ENCODE measurements around the gene DCLK1.
"Not testable (repeated sequence)": the region's sequence is repeated elsewhere in the genome, so short reads cannot be mapped to it uniquely, and the experiment has no call there.

The DCLK1 gene

DNA sequence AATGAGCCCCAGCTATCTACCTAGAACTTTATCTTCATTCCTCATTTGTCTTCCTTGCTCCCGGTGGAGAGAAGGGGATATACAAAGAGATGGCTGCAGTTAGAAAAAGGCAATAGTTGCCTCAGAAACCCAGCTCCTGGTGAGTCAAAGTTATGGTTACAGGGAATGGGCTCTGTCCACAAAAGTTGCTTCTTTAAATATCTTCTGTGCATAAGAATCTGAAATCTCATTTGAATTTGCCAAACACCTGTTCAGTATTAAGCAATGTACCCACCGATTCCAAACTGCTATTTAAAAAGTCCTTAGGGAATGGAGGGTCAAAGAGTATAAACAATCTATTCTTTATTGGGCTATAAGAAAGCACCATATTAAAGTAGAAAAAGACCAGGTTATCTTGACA lies 48.4 kb downstream of the DCLK1 start:
- no peak for DNase-seq

- no peak for DNase-seq
These were observed 48.8 kb downstream of the DCLK1 start for GRCh38 chr13:36082396-36082795.

GRCh38 chr13:36076211-36076610 lies 55.0 kb downstream of the DCLK1 start:
- no peak for DNase-seq

- no peak for DNase-seq
These were observed 56.5 kb downstream of the DCLK1 start for GRCh38 chr13:36074659-36075058.

DNA sequence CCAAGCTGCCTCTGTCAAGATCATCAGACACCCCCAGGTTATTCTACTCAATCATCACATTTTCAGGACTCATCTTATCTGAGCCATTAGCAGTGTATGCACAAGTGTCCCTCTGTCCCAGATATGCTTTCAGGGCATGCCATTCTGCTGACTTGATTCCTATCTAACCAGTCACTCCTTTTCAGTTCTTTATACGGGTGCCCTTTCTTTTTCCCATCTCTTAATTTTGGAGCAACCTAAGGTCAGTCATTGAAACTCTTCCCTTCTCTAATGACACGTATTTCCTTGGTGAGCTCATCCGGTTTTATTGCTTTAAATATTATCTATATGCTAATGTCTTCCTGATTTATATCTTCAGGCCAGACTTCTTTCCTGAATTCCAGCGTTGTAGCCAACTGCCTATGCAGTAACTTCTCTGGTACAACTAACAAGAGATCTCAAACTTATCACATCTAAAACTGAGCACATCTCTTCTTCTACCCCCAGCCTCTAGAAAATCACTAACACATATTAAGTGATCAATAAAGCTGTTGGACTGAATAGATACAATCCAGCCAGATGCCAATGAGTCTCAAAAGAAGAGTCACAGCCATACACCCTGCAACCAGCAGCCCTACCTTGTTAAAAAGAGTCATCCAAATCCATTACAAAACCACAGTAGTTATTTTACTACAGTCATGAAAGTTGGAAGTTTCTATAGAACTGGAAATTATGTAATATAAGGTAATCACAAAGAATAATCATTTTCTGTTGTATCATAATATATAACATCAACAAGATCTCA lies 58.8 kb downstream of the DCLK1 start:
- DNase-seq: no peak

DNA sequence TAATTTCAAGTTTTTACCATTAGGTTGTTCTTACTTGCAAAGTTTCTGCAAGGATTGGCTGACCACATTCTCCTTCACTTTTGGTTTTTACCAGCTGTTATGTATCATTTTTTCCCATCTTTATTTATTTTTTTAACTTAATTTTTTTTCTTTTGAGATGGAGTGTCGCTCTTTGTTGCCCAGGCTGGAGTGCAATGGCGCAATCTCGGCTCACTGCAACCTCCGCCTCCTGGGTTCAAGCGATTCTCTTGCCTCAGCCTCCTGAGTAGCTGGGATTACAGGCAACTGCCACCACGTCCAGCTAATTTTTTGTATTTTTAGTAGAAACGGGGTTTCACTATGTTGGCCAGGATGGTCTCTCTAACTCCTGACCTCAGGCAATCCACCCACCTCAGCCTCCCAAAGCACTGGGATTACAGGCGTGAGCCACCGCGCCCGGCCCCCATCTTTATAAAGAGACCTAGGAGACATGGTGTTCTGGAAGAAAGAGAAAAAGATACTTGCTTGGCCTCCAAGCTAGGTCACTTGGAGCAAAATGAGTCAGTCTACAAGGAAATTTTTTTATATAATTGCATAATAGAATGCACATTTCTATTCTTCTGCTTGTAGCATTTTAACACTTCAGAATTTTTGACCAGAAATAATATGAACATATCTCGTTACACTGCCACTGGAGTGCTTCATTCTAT lies 60.5 kb downstream of the DCLK1 start:
- not testable (repeated sequence) for DNase-seq

GRCh38 chr13:36069881-36070366 lies 61.3 kb downstream of the DCLK1 start:
- DNase-seq: no peak

DNA sequence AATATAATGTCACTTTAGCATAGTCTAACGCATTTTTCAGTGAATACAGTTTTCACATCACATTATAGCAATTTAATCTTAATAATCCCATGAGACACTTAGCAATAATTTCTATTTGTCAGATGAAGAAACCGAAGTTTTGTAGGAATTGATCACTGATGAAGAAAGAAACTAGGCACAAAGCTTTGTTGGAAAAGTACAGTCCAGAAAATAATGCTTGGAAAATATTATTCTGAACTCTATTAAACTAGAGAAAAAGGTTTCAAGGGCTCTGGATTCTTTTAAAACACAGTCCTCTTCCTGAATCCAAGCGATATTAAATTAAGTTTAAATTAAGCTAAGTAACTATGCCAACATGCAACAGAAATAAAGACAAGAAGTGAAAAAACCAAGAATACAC lies 62.2 kb downstream of the DCLK1 start:
- DNase-seq: no peak

GRCh38 chr13:36068566-36068965 lies 62.6 kb downstream of the DCLK1 start:
- no peak for DNase-seq

DNA sequence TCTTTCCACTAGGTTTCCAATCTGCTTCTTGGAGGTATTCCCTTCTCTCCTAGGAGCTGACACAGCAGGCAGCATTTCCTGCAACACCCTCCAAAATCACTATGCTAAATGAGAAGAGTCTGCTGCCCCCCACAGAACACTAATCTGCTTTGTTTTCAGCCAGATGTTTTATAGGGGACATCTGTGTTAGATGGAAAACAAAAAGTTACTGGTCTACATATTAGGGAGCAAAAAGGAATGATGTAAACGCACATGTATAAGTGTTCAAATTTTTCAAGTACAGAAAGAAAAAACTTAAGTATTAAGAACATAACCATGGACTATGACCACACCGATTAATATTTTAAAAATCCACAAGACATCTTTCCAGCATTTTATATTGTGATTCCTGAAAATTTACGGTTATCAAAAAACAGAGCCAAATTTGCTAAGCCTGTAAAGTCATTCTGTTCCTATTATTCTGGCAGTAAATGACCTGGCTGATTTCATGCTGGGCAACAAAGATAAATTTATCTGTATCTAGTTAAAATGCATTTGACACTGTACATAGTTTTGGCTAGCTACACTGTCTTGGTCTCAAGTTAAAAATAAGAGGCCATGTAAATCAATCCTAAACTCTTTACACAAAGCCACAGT lies 63.3 kb downstream of the DCLK1 start:
- no peak for DNase-seq

GRCh38 chr13:36062249-36062648 lies 68.9 kb downstream of the DCLK1 start:
- no peak for DNase-seq

DNA sequence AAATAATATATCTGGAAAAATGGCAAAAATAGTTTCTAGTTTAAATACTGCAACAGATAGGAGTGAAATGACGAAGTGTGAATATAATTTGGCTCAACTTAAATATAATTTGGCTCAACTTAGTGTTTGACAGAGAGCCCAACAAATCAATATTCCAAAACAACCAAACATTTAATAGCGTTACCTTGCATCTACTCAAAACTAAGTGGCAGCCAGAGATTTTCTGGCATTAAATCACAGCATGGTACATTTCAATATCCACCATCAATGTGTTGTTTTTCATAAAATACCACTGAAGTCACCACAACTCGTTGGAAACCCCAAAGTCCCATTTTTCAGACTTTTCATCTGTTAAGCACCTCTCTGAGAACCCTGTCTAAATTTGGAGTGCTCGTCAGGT lies 69.6 kb downstream of the DCLK1 start:
- no peak for DNase-seq

GRCh38 chr13:36061054-36061453 lies 70.1 kb downstream of the DCLK1 start:
- DNase-seq: no peak

GRCh38 chr13:36059321-36059720 lies 71.9 kb downstream of the DCLK1 start:
- DNase-seq: no peak

GRCh38 chr13:36058116-36058515 lies 73.1 kb downstream of the DCLK1 start:
- no peak for DNase-seq

DNA sequence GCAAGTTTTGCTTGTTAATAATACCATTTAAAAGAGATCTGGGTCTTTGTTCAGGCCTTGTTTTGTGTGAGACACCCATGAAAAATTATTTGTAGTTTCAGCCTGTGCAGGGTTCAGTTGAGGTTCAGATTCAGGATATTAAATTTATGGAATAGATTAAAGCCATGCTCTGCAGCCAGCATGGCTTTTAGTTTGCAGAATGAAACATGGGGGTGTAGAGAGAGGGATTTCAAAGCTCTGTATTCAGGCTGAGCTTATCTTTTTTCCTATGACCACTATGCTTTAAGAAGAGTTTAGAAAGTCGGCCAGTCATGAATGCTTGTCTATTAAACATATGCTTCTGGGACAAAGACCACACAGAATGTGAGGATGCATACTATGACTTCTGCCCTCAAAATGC lies 73.6 kb downstream of the DCLK1 start:
- no peak for DNase-seq

- DNase-seq: no peak
These were observed 74.1 kb downstream of the DCLK1 start for GRCh38 chr13:36057041-36057440.

GRCh38 chr13:36055366-36055765 lies 75.8 kb downstream of the DCLK1 start:
- DNase-seq: no peak

DNA sequence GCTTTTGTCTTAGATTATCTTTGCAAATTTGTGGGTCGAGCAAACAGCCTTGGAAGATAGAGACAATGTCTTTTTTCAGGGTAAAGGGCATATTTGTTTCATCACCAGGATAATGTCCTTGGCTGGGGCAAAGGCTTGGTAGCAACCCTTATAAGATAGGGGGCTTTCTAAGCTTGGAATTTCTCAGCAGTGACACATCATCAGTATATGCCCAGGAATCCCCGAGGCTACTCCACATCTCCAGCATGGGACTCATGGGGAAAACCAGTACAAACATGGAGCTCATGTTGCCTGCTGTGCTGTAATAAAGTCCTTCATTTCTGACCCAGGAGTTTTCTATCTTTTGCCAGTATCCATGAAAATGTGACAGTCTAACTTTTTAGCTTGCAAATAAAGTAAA lies 77.1 kb downstream of the DCLK1 start:
- DNase-seq: no peak

DNA sequence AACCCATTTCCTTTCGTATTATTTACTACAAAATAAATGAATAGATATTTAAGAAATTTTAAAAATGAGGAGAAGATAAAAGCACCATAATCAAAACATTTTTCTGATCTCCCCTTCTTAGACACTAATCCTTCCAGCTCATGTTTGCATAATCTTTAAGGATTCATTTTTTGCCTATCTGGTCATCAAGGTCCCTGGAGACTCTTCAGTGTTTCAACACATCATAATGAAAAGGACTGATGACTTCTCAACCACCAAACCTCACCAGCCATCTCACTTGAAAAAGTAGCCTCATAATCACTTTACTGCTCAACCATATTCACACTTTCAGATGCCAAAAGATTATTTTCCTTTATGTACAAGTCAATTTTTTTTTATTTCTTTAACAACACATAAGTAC lies 80.1 kb downstream of the DCLK1 start:
- DNase-seq: no peak

GRCh38 chr13:36046672-36047071 lies 84.5 kb downstream of the DCLK1 start:
- DNase-seq: no peak

DNA sequence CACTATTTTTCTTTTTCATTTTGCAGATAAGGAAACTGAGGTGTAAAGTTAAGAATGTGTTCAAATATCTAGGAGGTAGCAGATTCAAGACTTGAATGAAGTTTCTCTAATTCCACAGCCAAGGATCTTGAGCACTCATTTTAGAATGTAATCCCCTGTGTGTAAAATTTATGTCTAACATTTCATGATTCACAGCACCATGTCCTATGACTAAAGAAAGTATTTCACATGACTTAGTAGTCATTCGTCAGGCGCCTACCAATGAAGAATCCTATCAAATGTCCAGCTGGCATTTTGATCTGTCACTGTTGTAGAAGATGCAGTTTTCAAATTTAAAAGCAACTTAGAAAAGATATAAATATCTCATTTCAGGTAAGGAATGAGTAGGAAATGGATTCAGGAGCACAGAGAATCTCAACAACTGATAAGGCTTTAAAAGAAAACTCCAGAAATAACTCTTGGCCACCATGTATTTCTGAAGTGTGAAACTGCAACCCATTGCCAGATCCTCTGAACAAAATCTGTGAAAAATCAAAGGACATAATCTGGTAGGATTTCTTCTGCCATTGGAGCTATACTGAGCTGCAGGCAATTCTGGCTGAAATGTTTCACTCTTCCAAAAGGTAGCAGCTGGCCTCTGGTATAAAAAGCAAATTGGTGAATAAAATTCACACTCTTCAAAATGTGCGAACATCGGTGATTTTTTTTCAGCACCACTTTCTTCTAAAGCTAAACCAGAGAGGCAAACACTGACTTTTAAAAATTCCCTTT lies 92.2 kb downstream of the DCLK1 start:
- no peak for DNase-seq

GRCh38 chr13:36033035-36033434 lies 98.1 kb downstream of the DCLK1 start:
- DNase-seq: no peak
